Astrocyte (in vitro differentiated cells and primary cell): ENCODE measurements around the gene MISP. TPM values are rescaled to one million over a fixed set of nuclear protein-coding genes. Genes with fewer than 3 reads are reported as not detected.
A peak's percentile ranks its signal among the peaks of the same experiment; 100 is the strongest.

ENCODE experiments used
- DNase-seq: peaks from one replicate; pipeline ENCODE4 v3.0.0-alpha.2; 2010; ENCODE audit warnings: low read depth
- FAIRE-seq: peaks from 2 replicates; lab custom pipeline; 2011; peaks lifted over from hg19 to GRCh38; lab: Jason Lieb, UNC
- H2AFZ ChIP-seq: 2 replicates; pipeline ENCODE4 v1.6.0; 2012; ENCODE audit warnings: low read depth, low read length, inconsistent platforms
- H3K27ac ChIP-seq: 2 replicates; pipeline ENCODE4 v1.5.1; 2011; ENCODE audit warnings: low read depth, low read length, inconsistent platforms
- H3K27me3 ChIP-seq: 2 replicates; pipeline ENCODE4 v1.6.0; 2011; ENCODE audit warnings: low read length, inconsistent platforms; ENCODE audit not compliant: insufficient read depth
- H3K36me3 ChIP-seq: 2 replicates; pipeline ENCODE4 v1.5.1; 2011; ENCODE audit warnings: low read length, inconsistent platforms; ENCODE audit not compliant: insufficient read depth
- H3K4me1 ChIP-seq: 2 replicates; pipeline ENCODE4 v1.5.1; 2011; ENCODE audit warnings: low read length, inconsistent platforms; ENCODE audit not compliant: insufficient read depth
- H3K4me2 ChIP-seq: 2 replicates; pipeline ENCODE4 v1.6.0; 2012; ENCODE audit warnings: low read length, inconsistent platforms
- H3K4me3 ChIP-seq: 2 replicates; pipeline ENCODE4 v1.5.1; 2011; ENCODE audit warnings: low read depth, mild to moderate bottlenecking, low read length, inconsistent platforms; ENCODE audit not compliant: insufficient read depth
- H3K79me2 ChIP-seq: 2 replicates; pipeline ENCODE4 v1.6.0; 2012; ENCODE audit warnings: mild to moderate bottlenecking, low read length, inconsistent platforms; ENCODE audit not compliant: insufficient read depth
- H3K9ac ChIP-seq: 2 replicates; pipeline ENCODE4 v1.6.0; 2012; ENCODE audit warnings: mild to moderate bottlenecking, low read length, inconsistent platforms
- H3K9me3 ChIP-seq: 2 replicates; pipeline ENCODE4 v1.5.1; 2012; ENCODE audit warnings: low read depth, mild to moderate bottlenecking, low read length, inconsistent platforms; ENCODE audit not compliant: insufficient read depth
- H4K20me1 ChIP-seq: 2 replicates; pipeline ENCODE4 v1.6.0; 2012; ENCODE audit warnings: low read length, inconsistent platforms; ENCODE audit not compliant: insufficient read depth
- H3K27ac Mint-ChIP-seq: one replicate; pipeline ENCODE4 v1.8.0; 2021; ENCODE audit warnings: mild to moderate bottlenecking, mixed read lengths; ENCODE audit not compliant: unreplicated experiment
- H3K27me3 Mint-ChIP-seq: one replicate; pipeline ENCODE4 v1.8.0; 2021; ENCODE audit warnings: low read depth, mixed read lengths; ENCODE audit not compliant: unreplicated experiment
- H3K36me3 Mint-ChIP-seq: one replicate; pipeline ENCODE4 v1.8.0; 2021; ENCODE audit warnings: low read depth, mixed read lengths; ENCODE audit not compliant: unreplicated experiment
- H3K4me1 Mint-ChIP-seq: one replicate; pipeline ENCODE4 v1.8.0; 2021; ENCODE audit warnings: low read depth, mixed read lengths; ENCODE audit not compliant: unreplicated experiment
- H3K4me3 Mint-ChIP-seq: one replicate; pipeline ENCODE4 v1.8.0; 2021; ENCODE audit warnings: mild to moderate bottlenecking, moderate library complexity, mixed read lengths; ENCODE audit not compliant: unreplicated experiment
- H3K9me3 Mint-ChIP-seq: one replicate; pipeline ENCODE4 v1.8.0; 2021; ENCODE audit warnings: mild to moderate bottlenecking, mixed read lengths; ENCODE audit not compliant: unreplicated experiment
- EZH2 ChIP-seq: IDR thresholded peaks from 2 replicates; pipeline ENCODE4 v1.6.1; 2012; ENCODE audit warnings: mild to moderate bottlenecking, low read length, inconsistent platforms; ENCODE audit not compliant: insufficient read depth
- total RNA-seq: library from RNA; stranded (reverse); gene quantifications from 2 replicates; pipeline ENCODE4 v1.2.1, GENCODE V29; 2021
- TF ChIP-seq, protein P1 (sequence below): IDR thresholded peaks from 2 replicates; pipeline ENCODE4 v1.5.1; 2011; ENCODE audit warnings: low read depth, mild to moderate bottlenecking, inconsistent platforms, low read length, moderate library complexity; ENCODE audit not compliant: insufficient read depth

Gene MISP
- total RNA-seq, 1 donor from 2014 or later = 0.43 TPM

DNA sequence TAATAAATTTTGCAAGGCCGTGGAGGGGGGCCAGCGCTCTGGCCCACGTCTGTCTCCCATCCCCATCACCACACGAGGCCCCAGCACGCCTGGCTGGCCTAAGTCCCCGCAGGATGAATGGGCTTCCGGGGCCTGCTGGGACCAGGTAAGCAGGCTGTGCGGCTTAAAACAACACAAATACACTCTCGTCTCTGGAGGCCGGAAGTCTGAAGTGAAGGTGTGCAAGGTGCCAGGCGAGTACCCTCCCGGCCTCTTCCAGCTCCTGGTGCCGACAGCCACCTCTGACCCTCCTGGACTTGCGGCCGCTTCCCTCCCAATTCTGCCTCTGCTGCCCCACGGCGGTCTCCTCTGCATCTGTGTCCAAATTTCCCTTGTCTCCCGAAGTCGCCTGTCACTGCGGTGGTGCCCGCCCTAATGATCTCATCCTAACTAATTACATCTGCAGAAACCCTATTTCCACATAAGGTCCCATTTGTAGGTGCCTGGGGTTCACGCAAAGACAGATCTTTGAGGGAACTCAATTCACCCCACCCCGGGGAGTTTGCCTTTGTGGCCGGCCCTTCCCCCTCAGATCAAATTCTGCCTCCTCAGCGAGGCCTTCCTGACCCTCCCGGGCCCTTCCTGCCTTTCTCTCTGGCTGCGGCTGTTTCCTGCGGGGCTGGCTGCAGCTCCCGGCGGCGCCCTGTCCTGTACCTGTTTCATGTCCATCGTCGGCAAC, 38.2 kb downstream of the MISP start:
- TF ChIP-seq EZH2 = no peak
- TF ChIP-seq, protein P1, sequence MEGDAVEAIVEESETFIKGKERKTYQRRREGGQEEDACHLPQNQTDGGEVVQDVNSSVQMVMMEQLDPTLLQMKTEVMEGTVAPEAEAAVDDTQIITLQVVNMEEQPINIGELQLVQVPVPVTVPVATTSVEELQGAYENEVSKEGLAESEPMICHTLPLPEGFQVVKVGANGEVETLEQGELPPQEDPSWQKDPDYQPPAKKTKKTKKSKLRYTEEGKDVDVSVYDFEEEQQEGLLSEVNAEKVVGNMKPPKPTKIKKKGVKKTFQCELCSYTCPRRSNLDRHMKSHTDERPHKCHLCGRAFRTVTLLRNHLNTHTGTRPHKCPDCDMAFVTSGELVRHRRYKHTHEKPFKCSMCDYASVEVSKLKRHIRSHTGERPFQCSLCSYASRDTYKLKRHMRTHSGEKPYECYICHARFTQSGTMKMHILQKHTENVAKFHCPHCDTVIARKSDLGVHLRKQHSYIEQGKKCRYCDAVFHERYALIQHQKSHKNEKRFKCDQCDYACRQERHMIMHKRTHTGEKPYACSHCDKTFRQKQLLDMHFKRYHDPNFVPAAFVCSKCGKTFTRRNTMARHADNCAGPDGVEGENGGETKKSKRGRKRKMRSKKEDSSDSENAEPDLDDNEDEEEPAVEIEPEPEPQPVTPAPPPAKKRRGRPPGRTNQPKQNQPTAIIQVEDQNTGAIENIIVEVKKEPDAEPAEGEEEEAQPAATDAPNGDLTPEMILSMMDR = no peak
- H3K4me1 ChIP-seq = no peaks in the 10 kb centered on the region
- H4K20me1 ChIP-seq = no peaks in the 10 kb centered on the region
- no peaks in the 10 kb centered on the region for H3K36me3 Mint-ChIP-seq
- H3K4me3 Mint-ChIP-seq = no peak overlapping the region
- no peaks in the 10 kb centered on the region for H3K36me3 ChIP-seq
- H3K27ac Mint-ChIP-seq = peak overlapping the region; percentile 12
- DNase-seq = no peak
- no peak for FAIRE-seq
- no peak overlapping the region for H3K9ac ChIP-seq
- peaks cover 10% of the 10 kb centered on the region for H3K4me1 Mint-ChIP-seq
- H3K9me3 ChIP-seq = no peaks in the 10 kb centered on the region
- H3K27me3 ChIP-seq = no peaks in the 10 kb centered on the region
- no peaks in the 10 kb centered on the region for H3K27me3 Mint-ChIP-seq
- H3K9me3 Mint-ChIP-seq = no peaks in the 10 kb centered on the region
- H2AFZ ChIP-seq = peak overlapping the region; percentile 41
- no peak overlapping the region for H3K4me3 ChIP-seq
- peak overlapping the region; percentile 22 for H3K4me2 ChIP-seq
- no peak overlapping the region for H3K27ac ChIP-seq
- no peaks in the 10 kb centered on the region for H3K79me2 ChIP-seq

DNA sequence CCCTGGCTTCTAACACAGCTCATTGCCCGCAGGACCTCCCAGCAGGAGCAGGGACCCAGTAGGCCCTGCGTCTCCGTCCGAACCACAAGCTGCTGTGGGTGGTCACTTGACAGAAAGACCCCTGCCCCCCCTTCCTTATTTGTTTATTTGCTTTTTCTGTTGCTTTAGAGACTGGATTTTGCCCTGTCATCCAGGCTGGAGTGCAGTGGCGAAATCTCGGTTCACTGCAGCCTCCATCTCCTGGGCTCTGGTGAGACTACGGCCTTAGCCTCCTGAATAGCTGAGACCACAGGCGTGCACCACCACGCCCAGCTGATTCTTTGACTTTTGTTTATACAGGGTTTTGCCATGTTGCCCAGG, 38.8 kb downstream of the MISP start:
- H2AFZ ChIP-seq = peak overlapping the region; percentile 41

More for the DNA sequence above, 38.8 kb downstream of the MISP start:
- no peak for DNase-seq
- H3K36me3 ChIP-seq = no peaks in the 10 kb centered on the region
- no peak overlapping the region for H3K9ac ChIP-seq
- H3K27ac Mint-ChIP-seq = peak overlapping the region; percentile 12
- H3K36me3 Mint-ChIP-seq = no peaks in the 10 kb centered on the region
- H3K27me3 Mint-ChIP-seq = no peaks in the 10 kb centered on the region
- H3K4me1 ChIP-seq = no peaks in the 10 kb centered on the region
- no peak for TF ChIP-seq EZH2
- TF ChIP-seq, protein P1 = no peak
- no peak for FAIRE-seq
- H3K4me3 Mint-ChIP-seq = no peak overlapping the region
- H3K9me3 Mint-ChIP-seq = no peaks in the 10 kb centered on the region
- peak overlapping the region; percentile 22 for H3K4me2 ChIP-seq
- no peak overlapping the region for H3K4me3 ChIP-seq
- peaks cover 10% of the 10 kb centered on the region for H3K4me1 Mint-ChIP-seq
- no peaks in the 10 kb centered on the region for H4K20me1 ChIP-seq
- no peak overlapping the region for H3K27ac ChIP-seq
- H3K9me3 ChIP-seq = no peaks in the 10 kb centered on the region
- H3K27me3 ChIP-seq = no peaks in the 10 kb centered on the region
- no peaks in the 10 kb centered on the region for H3K79me2 ChIP-seq
